ENCODE results near the gene ZNF532.

- TF ChIP-seq POLR2A (IDR thresholded peaks at IDR 0.05) (no peak), CTCF (IDR thresholded peaks at IDR 0.05) (no peak)
Observed at GRCh38 chr18:58831606-58832005, 33.1 kb upstream of the ZNF532 start.

Data from heart left ventricle (tissue), 13 donors.